GM10847 (cell line): ENCODE data around the gene PSMB11.

Experiments used
- POLR2A ChIP-seq: IDR thresholded peaks from 2 replicates; pipeline ENCODE4 v1.6.1; 2011; ENCODE audit not compliant: insufficient read length; ENCODE audit errors: extremely low read depth

PSMB11 gene

GRCh38 chr14:23060536-23061260 lies 18.7 kb downstream of the PSMB11 start:
- no peak for TF ChIP-seq POLR2A

GRCh38 chr14:23062002-23062401 lies 20.0 kb downstream of the PSMB11 start:
- TF ChIP-seq POLR2A: no peak

GRCh38 chr14:23063601-23064000 lies 21.6 kb downstream of the PSMB11 start:
- no peak for TF ChIP-seq POLR2A

GRCh38 chr14:23066368-23066767 lies 24.4 kb downstream of the PSMB11 start:
- TF ChIP-seq POLR2A: no peak

- TF ChIP-seq POLR2A: no peak
Observed at GRCh38 chr14:23066855-23067744, 25.1 kb downstream of the PSMB11 start.

GRCh38 chr14:23067847-23068788 lies 26.1 kb downstream of the PSMB11 start:
- no peak for TF ChIP-seq POLR2A

- TF ChIP-seq POLR2A: no peak
Observed at GRCh38 chr14:23068789-23069412, 26.9 kb downstream of the PSMB11 start.

GRCh38 chr14:23069413-23069806 lies 27.4 kb downstream of the PSMB11 start:
- TF ChIP-seq POLR2A: no peak

GRCh38 chr14:23070262-23071129 lies 28.5 kb downstream of the PSMB11 start:
- TF ChIP-seq POLR2A: no peak

GRCh38 chr14:23071244-23071920 lies 29.4 kb downstream of the PSMB11 start:
- peak; percentile 80 for TF ChIP-seq POLR2A

- TF ChIP-seq POLR2A: no peak
Observed at GRCh38 chr14:23071921-23072539, 30.0 kb downstream of the PSMB11 start.

- no peak for TF ChIP-seq POLR2A
Observed at GRCh38 chr14:23074906-23075305, 32.9 kb downstream of the PSMB11 start.
